GM18508 (cell line): Measurements from ENCODE around the gene LONP2.
"Not testable (repeated sequence)": the region's sequence is repeated elsewhere in the genome, so short reads cannot be mapped to it uniquely, and the experiment has no call there.

ENCODE experiments used
- ATAC-seq: cut with Tn5 transposase; IDR thresholded peaks from one replicate; pipeline ENCODE4 v1.9.1; 2021; ENCODE audit warnings: moderate number of reproducible peaks; ENCODE audit not compliant: insufficient read depth, unreplicated experiment

The LONP2 gene

GRCh38 chr16:48385253-48386150 lies 141.4 kb downstream of the LONP2 start, which contains the start of gene SIAH1:
SIAH1 (minus strand) TSS chr16:48385413; CDS start chr16:48362428, 22,985 bp downstream.
- ATAC-seq, result peak; percentile 32

- ATAC-seq, result no peak
Observed at GRCh38 chr16:48386559-48387312, 142.6 kb downstream of the LONP2 start.

- no peak for ATAC-seq
Observed at GRCh38 chr16:48392407-48392806, 148.3 kb downstream of the LONP2 start.

GRCh38 chr16:48393485-48394354 lies 149.6 kb downstream of the LONP2 start:
- no peak for ATAC-seq

- ATAC-seq, result no peak
Observed at GRCh38 chr16:48394355-48394703, 150.2 kb downstream of the LONP2 start.

- ATAC-seq, result no peak
Observed at GRCh38 chr16:48395375-48395774, 151.3 kb downstream of the LONP2 start.

- ATAC-seq, result not testable (repeated sequence)
Observed at GRCh38 chr16:48402547-48402946, 158.4 kb downstream of the LONP2 start.

GRCh38 chr16:48405153-48405552 lies 161.1 kb downstream of the LONP2 start:
- ATAC-seq, result no peak

- ATAC-seq, result no peak
Observed at GRCh38 chr16:48405907-48406306, 161.8 kb downstream of the LONP2 start.
